CD14-positive monocyte (primary cell): Measurements from ENCODE around the gene TNNT1. TPM values are rescaled to one million over a fixed set of nuclear protein-coding genes. Genes with fewer than 3 reads are reported as not detected.
A peak's percentile ranks its signal among the peaks of the same experiment; 100 is the strongest.
"Not testable (repeated sequence)": the region's sequence is repeated elsewhere in the genome, so short reads cannot be mapped to it uniquely, and the experiment has no call there.

Experiments used
- DNase-seq, 3 donors: peaks; one replicate each; pipeline ENCODE4 v3.0.0-alpha.2; 2011 to 2022
- H2AFZ ChIP-seq: 2 replicates; pipeline ENCODE4 v1.6.0; 2012; ENCODE audit warnings: mild to moderate bottlenecking, low read depth, low read length, inconsistent platforms; ENCODE audit not compliant: insufficient read depth, poor library complexity, severe bottlenecking
- H3K27ac ChIP-seq, 2 donors: 1 replicate in 1 of 2; 2 replicates in 1 of 2; pipeline ENCODE4 v1.5.1; 2012 to 2013; ENCODE audit warnings: low read length in 2 of 2, control low read depth in 1 of 2, inconsistent platforms in 1 of 2, low read depth in 1 of 2, mild to moderate bottlenecking in 1 of 2
- H3K27me3 ChIP-seq, 2 donors: one replicate each; pipeline versions ENCODE4 v1.6.0 to v1.6.1; 2011 to 2013; ENCODE audit warnings: low read length in 2 of 2; ENCODE audit not compliant: control insufficient read depth in 2 of 2, insufficient read depth in 2 of 2
- H3K36me3 ChIP-seq, 2 donors: replicated peaks in 1 of 2; 1 replicate in 1 of 2; 2 replicates in 1 of 2; pipeline versions ENCODE4 v1.5.1 to v1.6.1; 2012 to 2013; ENCODE audit warnings: low read length in 2 of 2, control low read depth in 1 of 2, inconsistent platforms in 1 of 2, mild to moderate bottlenecking in 1 of 2; ENCODE audit not compliant: insufficient read depth in 2 of 2, control insufficient read depth in 1 of 2
- H3K4me1 ChIP-seq, 2 donors: 1 replicate in 1 of 2; 2 replicates in 1 of 2; pipeline versions ENCODE4 v1.5.1 to v1.6.1; 2012 to 2013; ENCODE audit warnings: low read length in 2 of 2, control low read depth in 1 of 2, inconsistent platforms in 1 of 2, mild to moderate bottlenecking in 1 of 2, moderate library complexity in 1 of 2; ENCODE audit not compliant: insufficient read depth in 2 of 2, control insufficient read depth in 1 of 2
- H3K4me2 ChIP-seq: replicated peaks from 2 replicates; pipeline ENCODE3; 2012; ENCODE audit warnings: low read length, moderate library complexity, mild to moderate bottlenecking; ENCODE audit not compliant: poor library complexity, severe bottlenecking; ENCODE audit errors: extremely low read depth
- H3K4me3 ChIP-seq, 3 experiments: fragments of 200-600 bp in 1 of 3; sonication (generic) in 1 of 3; replicated peaks in 1 of 3; 1 replicate in 2 of 3; 2 replicates in 1 of 3; pipeline ENCODE4 v1.5.1; 2011 to 2013; ENCODE audit warnings: low read length in 3 of 3, mild to moderate bottlenecking in 3 of 3, control low read depth in 2 of 3, low read depth in 2 of 3, inconsistent platforms in 1 of 3, moderate library complexity in 1 of 3
- H3K79me2 ChIP-seq: 2 replicates; pipeline ENCODE4 v1.6.0; 2012; ENCODE audit warnings: mild to moderate bottlenecking, control low read depth, inconsistent platforms, low read length, moderate library complexity; ENCODE audit not compliant: insufficient read depth
- H3K9ac ChIP-seq: 2 replicates; pipeline ENCODE4 v1.6.0; 2017; ENCODE audit warnings: low read length, mild to moderate bottlenecking; ENCODE audit not compliant: insufficient read depth, poor library complexity, severe bottlenecking
- H3K9me3 ChIP-seq, 2 donors: replicated peaks in 1 of 2; 1 replicate in 1 of 2; 2 replicates in 1 of 2; pipeline versions ENCODE4 v1.5.1 to v1.6.1; 2012 to 2013; ENCODE audit warnings: low read length in 2 of 2, control low read depth in 1 of 2; ENCODE audit not compliant: control insufficient read depth in 1 of 2, insufficient read depth in 1 of 2
- H4K20me1 ChIP-seq: 2 replicates; pipeline ENCODE4 v1.6.0; 2012; ENCODE audit warnings: mild to moderate bottlenecking, low read length, control low read depth, moderate library complexity; ENCODE audit not compliant: insufficient read depth
- H3K27ac Mint-ChIP-seq, 7 donors: one replicate each; pipeline ENCODE4 v1.8.0; 2020; ENCODE audit warnings: mild to moderate bottlenecking in 7 of 7, mixed read lengths in 7 of 7, moderate library complexity in 6 of 7, inconsistent platforms in 2 of 7
- H3K27me3 Mint-ChIP-seq, 3 donors: one replicate each; pipeline ENCODE4 v1.8.0; 2021 to 2022; ENCODE audit warnings: low read depth in 3 of 3, mild to moderate bottlenecking in 3 of 3, mixed read lengths in 3 of 3, moderate library complexity in 3 of 3, inconsistent platforms in 1 of 3
- H3K36me3 Mint-ChIP-seq, 2 donors: one replicate each; pipeline ENCODE4 v1.8.0; 2020; ENCODE audit warnings: mixed read lengths in 2 of 2, inconsistent platforms in 1 of 2, mild to moderate bottlenecking in 1 of 2
- H3K4me1 Mint-ChIP-seq: one replicate; pipeline ENCODE4 v1.8.0; 2020; ENCODE audit warnings: mild to moderate bottlenecking, mixed read lengths
- H3K4me3 Mint-ChIP-seq, 2 donors: one replicate each; pipeline ENCODE4 v1.8.0; 2020; ENCODE audit warnings: mild to moderate bottlenecking in 2 of 2, mixed read lengths in 2 of 2, moderate library complexity in 1 of 2
- H3K9me3 Mint-ChIP-seq, 7 donors: one replicate each; pipeline ENCODE4 v1.8.0; 2020 to 2022; ENCODE audit warnings: mixed read lengths in 7 of 7, mild to moderate bottlenecking in 6 of 7, moderate library complexity in 6 of 7, inconsistent platforms in 2 of 7
- CTCF ChIP-seq: fragments of 200-600 bp; IDR thresholded peaks from one replicate; pipeline ENCODE4 v1.8.0; 2022; ENCODE audit warnings: antibody characterized with exemption, mild to moderate bottlenecking
- WGBS: methylation state at CpG from one replicate; pipeline ENCODE4 v1.1.5; 2013; ENCODE audit warnings: missing lambda C conversion rate; ENCODE audit not compliant: insufficient coverage; 5-methylcytosine and 5-hydroxymethylcytosine counted together
- intact Hi-C, 2 donors: fragments of 100-400 bp; cut with micrococcal nuclease; formaldehyde crosslinking; loops; one replicate each; pipeline versions ENCODE4 v1.15.0 to v1.15.1; 2023
- polyA plus RNA-seq, 3 donors: library from polyadenylated mRNA; depleted of rRNA in 1 of 3; unstranded in 2 of 3; stranded (reverse) in 1 of 3; fragments of 300-500 nt in 2 of 3; fragments of >200 nt in 1 of 3; fragmentation: Illumina TruSeq in 2 of 3; gene quantifications; 1 replicate in 2 of 3; 2 replicates in 1 of 3; pipeline ENCODE4 v1.2.3, GENCODE V29; 2012 to 2021

Gene TNNT1
- polyA plus RNA-seq, 3 donors: 9.4 to 41.9 (median 9.8) TPM

DNA sequence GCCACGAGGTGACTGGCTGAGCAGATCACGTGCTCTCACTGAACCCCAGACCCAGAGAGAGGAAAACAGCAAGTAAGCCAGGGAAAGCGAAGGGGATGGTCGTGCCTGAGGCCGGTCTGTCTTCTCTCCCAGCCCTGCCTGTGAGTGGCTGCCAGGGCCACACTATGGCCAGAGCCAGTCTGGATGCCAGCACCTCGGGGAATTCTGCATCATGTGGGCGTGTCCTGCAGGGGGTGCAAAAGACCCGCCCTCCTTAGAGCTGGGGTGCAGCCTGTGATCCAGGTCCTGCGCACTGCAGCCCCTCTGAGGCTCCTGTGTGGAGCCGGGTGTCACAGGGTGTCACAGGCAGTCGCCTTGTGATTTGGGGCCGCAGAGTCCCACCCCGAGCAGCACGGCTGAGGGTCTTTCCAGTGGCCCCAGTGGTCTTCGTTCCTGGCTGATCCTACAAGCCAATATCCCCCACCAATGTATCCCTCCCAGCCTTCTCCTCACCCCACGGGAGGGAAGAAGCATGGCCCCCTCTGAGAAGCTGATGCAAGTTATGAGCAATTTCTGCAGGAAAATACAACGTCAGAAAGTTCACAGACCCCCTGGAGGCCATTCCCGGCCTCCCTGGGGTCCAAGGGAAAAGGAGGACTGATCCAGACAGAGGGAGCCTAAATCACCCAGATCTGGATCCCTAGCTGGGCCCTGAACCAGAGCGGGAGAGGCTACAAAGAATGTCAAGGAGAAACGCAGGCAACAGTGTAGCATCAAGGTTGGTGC lies 39.3 kb downstream of the TNNT1 start:
- peaks cover 38 to 75% of the 10 kb centered on the region in 2 donors for H3K36me3 Mint-ChIP-seq
- Histone ChIP-seq H3K9ac (no peak overlapping the region), H3K4me2 (no peak overlapping the region), H2AFZ (no peak overlapping the region), H3K27me3 (no peaks in the 10 kb centered on the region), H3K4me3 (no peak overlapping the region), H3K79me2 (peaks cover 70% of the 10 kb centered on the region), H3K4me1 (peaks cover 0 to 1% of the 10 kb centered on the region in 2 donors), H3K36me3 (peaks cover 43 to 69% of the 10 kb centered on the region in 2 donors), H3K27ac (no peak overlapping the region), H3K9me3 (no peaks in the 10 kb centered on the region), H4K20me1 (peaks cover 96% of the 10 kb centered on the region)
- peak overlapping the region in 1 of 7 donors; percentile 71 for H3K27ac Mint-ChIP-seq
- peaks cover 0 to 2% (median 0%) of the 10 kb centered on the region in 7 donors for H3K9me3 Mint-ChIP-seq
- no peak for DNase-seq
- intact Hi-C loops: loop anchor here in 1 of 2 donors (10.0 kb wide), 1 partner anchor 145 kb away; the partner anchor contains the start of gene PPP6R1
- peaks cover 0 to 1% (median 0%) of the 10 kb centered on the region in 3 donors for H3K27me3 Mint-ChIP-seq
- WGBS: 95% methylated on average over 15 of the region's 20 CpGs
- H3K4me3 Mint-ChIP-seq: no peak overlapping the region
- H3K4me1 Mint-ChIP-seq: peaks cover 5% of the 10 kb centered on the region
- TF ChIP-seq CTCF: no peak

GRCh38 chr19:55107252-55107651 lies 41.8 kb downstream of the TNNT1 start:
- H3K27me3 ChIP-seq, H3K4me1 Mint-ChIP-seq, H3K4me2 ChIP-seq, H3K27ac ChIP-seq, DNase-seq, H3K4me1 ChIP-seq, intact Hi-C loops, H3K27me3 Mint-ChIP-seq, H2AFZ ChIP-seq, H3K27ac Mint-ChIP-seq, H3K4me3 ChIP-seq, H3K4me3 Mint-ChIP-seq, H3K9me3 Mint-ChIP-seq, H3K9ac ChIP-seq: not testable (repeated sequence)
- Histone ChIP-seq H4K20me1 (peaks cover 93% of the 10 kb centered on the region), H3K79me2 (peaks cover 52% of the 10 kb centered on the region), H3K36me3 (peaks cover 44 to 69% of the 10 kb centered on the region in 2 donors), H3K9me3 (peaks cover 0 to 11% of the 10 kb centered on the region in 2 donors)
- peaks cover 48 to 77% of the 10 kb centered on the region in 2 donors for H3K36me3 Mint-ChIP-seq
- WGBS: 94% methylated on average over 2 of the region's 3 CpGs
